NCI-H524 treated with DMSO at 0.1 percent for 48 hours (cell line): ENCODE data around the gene GAREM1.

Experiments used
- DNase-seq: peaks from one replicate; lab custom pipeline; 2025; lab: John Stamatoyannopoulos, UW

The GAREM1 gene

GRCh38 chr18:32290810-32291209 is 179.9 kb downstream of the GAREM1 start:
- DNase-seq: no peak

DNA sequence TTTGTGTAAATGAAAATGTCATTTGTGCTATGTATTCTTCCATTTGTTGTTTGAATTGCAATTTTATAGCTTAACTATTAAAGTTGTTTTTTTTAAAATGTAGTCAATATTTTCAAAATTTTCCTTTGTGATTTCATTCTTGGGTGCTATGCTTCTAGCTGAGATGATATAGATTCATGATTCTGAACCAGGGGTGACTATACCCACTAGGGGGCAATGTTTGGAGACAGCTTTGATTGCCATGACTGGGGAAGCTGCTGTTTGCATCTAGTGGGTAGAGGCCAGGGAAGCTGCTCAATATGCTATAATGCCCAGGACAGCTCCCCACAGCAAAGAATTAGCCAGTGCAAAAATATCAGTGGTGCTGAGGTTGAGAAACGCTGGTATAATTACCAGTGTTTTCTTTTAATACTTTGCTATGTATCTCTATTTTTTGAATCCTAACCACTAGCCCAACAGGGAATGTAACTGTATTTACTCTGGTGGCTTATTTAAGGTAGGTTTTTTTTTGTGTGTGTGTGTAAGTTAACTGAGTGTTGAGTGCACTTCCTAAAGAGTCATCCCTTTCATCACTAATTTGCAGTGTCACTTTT is 181.1 kb downstream of the GAREM1 start:
- peak; percentile 12 for DNase-seq

DNA sequence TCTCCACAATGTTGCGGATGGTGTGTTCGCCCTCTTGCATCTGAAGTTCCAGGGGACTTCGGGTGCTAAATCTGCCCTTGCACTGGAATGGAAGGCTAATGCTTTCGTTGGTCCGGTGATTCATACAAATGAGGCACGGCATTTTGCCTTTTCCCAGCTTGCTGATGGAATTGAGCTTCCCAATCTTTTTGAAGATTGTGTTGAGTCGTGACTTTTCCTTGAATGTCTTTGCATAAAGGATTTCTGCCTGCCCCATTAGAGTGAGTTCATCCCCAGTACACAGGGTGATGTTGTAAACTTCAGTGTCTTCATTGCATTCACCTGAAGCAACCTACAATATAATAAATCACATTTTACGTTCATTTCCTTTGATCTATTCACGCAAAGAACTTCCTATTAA is 182.8 kb downstream of the GAREM1 start:
- DNase-seq: no peak

GRCh38 chr18:32287249-32287648 is 183.4 kb downstream of the GAREM1 start:
- DNase-seq: no peak

DNA sequence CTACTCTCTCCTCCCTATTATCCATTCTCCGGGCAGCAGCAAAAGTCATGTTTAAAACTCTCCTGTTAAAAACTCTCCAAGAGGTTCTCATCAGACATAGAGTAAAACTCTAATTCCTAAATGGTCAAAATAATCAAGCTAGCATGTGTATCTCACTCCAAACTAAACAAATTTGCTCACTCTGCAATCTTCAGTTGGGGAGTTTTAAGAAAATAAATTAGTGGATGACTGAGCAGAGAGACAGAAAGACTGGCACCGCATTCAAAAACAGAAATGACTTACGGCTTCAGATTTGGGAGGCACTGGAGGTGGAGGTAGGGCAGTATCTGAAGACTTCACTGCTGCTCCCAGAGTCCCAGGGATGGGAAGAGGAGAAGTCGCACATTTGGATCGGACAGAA is 183.9 kb downstream of the GAREM1 start:
- no peak for DNase-seq

- DNase-seq: no peak
Observed at GRCh38 chr18:32284284-32284683, 186.4 kb downstream of the GAREM1 start.

GRCh38 chr18:32280911-32281310 is 189.8 kb downstream of the GAREM1 start:
- DNase-seq: no peak

DNA sequence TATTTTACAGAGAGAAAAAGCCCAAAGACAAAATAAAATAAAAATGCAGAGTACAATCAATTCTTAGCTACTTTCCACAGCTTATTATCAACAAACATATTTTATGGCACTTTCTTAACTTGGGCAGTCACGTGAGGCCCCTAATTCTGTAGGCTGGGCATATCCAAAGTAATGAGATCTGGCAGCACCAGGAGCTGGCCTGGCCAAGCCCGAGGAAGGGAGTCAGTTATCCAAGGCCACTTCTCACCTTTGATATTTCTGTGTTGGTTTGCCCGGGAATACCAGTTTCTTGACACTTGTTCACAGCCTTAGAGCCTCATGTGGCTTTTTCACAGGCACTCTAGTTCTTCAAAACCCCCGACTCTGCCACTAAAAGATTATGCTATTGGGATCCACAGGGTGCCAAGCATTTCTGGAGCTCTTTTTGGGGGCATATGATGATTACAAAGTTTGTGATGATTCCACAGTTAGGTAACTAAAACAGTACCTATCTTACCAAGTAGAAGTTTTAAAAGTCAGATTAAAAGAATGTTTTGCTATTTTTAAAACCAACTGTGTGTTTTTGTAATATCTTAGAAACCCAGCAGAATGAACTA is 190.4 kb downstream of the GAREM1 start:
- DNase-seq: no peak

- DNase-seq: no peak
Observed at GRCh38 chr18:32278177-32278799, 192.4 kb downstream of the GAREM1 start.

DNA sequence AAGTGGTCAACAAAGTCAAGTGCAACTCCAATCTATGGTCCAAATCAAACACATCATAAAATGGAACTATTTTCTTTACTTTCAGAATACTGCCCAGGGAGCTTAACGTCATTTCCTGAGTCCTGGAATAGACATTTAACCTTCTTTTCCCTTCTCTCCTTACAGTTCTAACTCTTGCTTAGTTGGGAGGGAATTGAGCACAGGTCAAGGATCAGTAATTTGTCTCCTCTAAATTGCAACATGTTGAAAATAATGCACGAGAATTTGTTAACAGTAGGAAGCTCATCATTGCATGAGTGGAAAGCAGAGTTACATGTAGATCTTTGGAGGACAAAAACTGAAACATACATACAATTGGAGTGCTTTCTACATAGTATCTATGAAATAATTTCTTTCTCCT is 193.1 kb downstream of the GAREM1 start:
- DNase-seq: no peak

GRCh38 chr18:32276906-32277305 is 193.8 kb downstream of the GAREM1 start:
- DNase-seq: no peak

- no peak for DNase-seq
Observed at GRCh38 chr18:32276256-32276655, 194.4 kb downstream of the GAREM1 start.

- no peak for DNase-seq
Observed at GRCh38 chr18:32275221-32275620, 195.5 kb downstream of the GAREM1 start.

GRCh38 chr18:32274307-32274706 is 196.4 kb downstream of the GAREM1 start:
- no peak for DNase-seq

DNA sequence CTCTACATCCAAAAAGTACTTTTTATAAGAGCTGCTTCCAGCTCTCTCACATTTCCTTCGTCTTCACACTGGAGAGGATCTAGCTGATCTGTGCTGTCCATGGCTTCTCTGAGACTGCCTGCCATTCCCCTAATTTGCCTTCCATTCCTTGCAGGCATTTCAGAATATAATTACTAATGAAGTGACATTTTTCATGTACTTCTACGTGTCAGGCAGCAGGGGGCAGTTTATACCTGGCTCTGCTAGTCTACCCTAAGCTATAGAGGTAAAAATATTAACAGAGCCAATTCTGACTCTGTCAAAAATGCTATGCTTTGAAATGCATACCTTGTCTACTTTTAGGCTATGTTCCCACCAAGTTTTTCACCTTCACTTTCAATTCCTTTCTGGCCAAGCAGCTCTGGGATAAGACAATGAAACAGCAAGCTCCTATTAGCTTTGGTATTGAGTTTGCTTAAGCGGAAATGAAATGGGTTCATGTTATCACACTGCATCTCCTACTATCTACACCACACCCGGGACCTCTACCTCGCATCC is 198.9 kb downstream of the GAREM1 start:
- no peak for DNase-seq

DNA sequence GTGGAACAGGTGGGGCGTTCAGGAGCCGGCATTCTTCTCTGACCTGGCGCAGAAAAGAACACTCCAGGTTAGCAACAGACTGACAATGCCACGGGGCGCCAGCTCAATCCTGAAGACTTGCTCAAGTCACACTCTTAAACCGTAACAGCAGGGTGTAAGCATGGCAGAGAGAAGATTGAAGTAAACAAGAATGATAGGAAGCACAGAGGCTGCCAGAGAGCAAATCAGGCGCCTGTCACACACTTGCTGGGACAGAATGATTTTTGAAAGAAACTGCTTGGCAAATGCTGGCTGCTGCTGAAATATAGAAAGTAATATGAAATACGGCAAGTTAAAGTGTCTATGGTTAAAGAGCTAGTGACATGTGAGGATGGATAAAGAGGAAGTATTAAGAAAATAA is 200.3 kb downstream of the GAREM1 start:
- DNase-seq: no peak

DNA sequence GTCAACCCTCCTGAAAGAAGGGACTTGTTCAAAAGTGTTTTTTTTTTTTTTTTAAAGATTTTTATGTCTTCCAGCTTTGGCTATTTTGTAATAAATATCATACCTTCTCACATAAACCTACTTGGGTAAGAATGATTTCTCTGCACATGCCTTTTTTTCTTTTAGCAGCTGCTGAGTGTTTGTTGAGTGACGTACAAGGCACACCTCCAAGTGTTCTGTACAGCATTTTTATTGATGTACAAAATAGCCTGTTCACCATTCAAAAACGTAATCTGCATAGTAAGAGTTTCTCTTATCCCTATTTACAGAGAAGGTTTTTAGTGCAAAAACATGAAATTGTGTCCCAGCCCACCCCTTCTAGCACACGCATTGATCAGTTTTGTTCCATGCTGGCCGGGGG is 203.2 kb downstream of the GAREM1 start:
- DNase-seq: no peak

GRCh38 chr18:32264401-32264800 is 206.3 kb downstream of the GAREM1 start:
- DNase-seq: no peak

DNA sequence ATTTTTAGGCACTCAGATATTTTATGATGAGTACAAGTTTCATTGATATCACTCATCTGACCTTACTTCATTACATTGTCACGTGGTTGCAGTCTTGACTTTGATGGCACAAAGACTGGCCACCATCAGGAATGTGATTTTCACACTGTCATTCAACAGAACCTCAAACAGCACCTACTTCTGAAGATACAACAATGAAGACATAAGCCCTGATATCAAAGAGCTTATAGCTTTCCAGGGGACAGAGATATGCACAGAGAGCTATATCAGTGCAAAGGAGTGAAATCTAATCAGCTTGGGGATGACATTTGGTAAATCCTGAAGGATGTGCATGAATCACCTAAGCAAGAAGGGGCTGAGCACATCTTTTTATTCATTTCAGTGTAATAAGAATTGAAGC is 208.6 kb downstream of the GAREM1 start:
- DNase-seq: no peak

- DNase-seq: no peak
Observed at GRCh38 chr18:32261003-32261402, 209.7 kb downstream of the GAREM1 start.

- DNase-seq: no peak
Observed at GRCh38 chr18:32259553-32259952, 211.1 kb downstream of the GAREM1 start.

GRCh38 chr18:32258558-32259204 is 212.0 kb downstream of the GAREM1 start:
- DNase-seq: no peak

- DNase-seq: no peak
Observed at GRCh38 chr18:32258148-32258547, 212.5 kb downstream of the GAREM1 start.
